ENCODE data around the gene THBS2.
"Not testable (repeated sequence)": the region's sequence is repeated elsewhere in the genome, so short reads cannot be mapped to it uniquely, and the experiment has no call there.

THBS2 gene

GRCh38 chr6:169271158-169271876, 17.7 kb upstream of the THBS2 start:
- H3K36me3 ChIP-seq (ENCODE audit: control insufficient read depth in 1 of 2, insufficient read depth in 2 of 2, low read length in 2 of 2), result no peaks in the 10 kb centered on the region
- peaks cover 0 to 2% of the 10 kb centered on the region in 2 donors for H3K9me3 ChIP-seq (ENCODE audit: control insufficient read depth in 1 of 2, low read length in 2 of 2)
- H3K27me3 ChIP-seq (ENCODE audit: low read depth, low read length), result no peaks in the 10 kb centered on the region
- no peak overlapping the region for H3K4me3 ChIP-seq (ENCODE audit: low read depth in 1 of 2, low read length in 2 of 2)
- H3K4me1 ChIP-seq (ENCODE audit: control insufficient read depth in 1 of 2, insufficient read depth in 2 of 2, low read length in 2 of 2), result no peaks in the 10 kb centered on the region
- no peak overlapping the region for H3K27ac ChIP-seq (ENCODE audit: low read length)

- H3K4me1 ChIP-seq (ENCODE audit: control insufficient read depth in 1 of 2, insufficient read depth in 2 of 2, low read length in 2 of 2); H3K27ac ChIP-seq (ENCODE audit: low read length); H3K27me3 ChIP-seq (ENCODE audit: low read depth, low read length); H3K36me3 ChIP-seq (ENCODE audit: control insufficient read depth in 1 of 2, insufficient read depth in 2 of 2, low read length in 2 of 2); H3K9me3 ChIP-seq (ENCODE audit: control insufficient read depth in 1 of 2, low read length in 2 of 2); H3K4me3 ChIP-seq (ENCODE audit: low read depth in 1 of 2, low read length in 2 of 2): not testable (repeated sequence)
These were observed 16.4 kb upstream of the THBS2 start for GRCh38 chr6:169270077-169270380.

- Histone ChIP-seq H3K36me3 (ENCODE audit: control insufficient read depth in 1 of 2, insufficient read depth in 2 of 2, low read length in 2 of 2) (no peaks in the 10 kb centered on the region), H3K4me1 (ENCODE audit: control insufficient read depth in 1 of 2, insufficient read depth in 2 of 2, low read length in 2 of 2) (no peaks in the 10 kb centered on the region), H3K27ac (ENCODE audit: low read length) (no peak overlapping the region), H3K4me3 (ENCODE audit: low read depth in 1 of 2, low read length in 2 of 2) (no peak overlapping the region), H3K9me3 (ENCODE audit: control insufficient read depth in 1 of 2, low read length in 2 of 2) (peaks cover 0 to 2% of the 10 kb centered on the region in 2 donors), H3K27me3 (ENCODE audit: low read depth, low read length) (no peaks in the 10 kb centered on the region)
These were observed 15.8 kb upstream of the THBS2 start for GRCh38 chr6:169269180-169270076.

- H3K4me1 ChIP-seq (ENCODE audit: control insufficient read depth in 1 of 2, insufficient read depth in 2 of 2, low read length in 2 of 2), result peaks cover 0 to 3% of the 10 kb centered on the region in 2 donors
- H3K4me3 ChIP-seq (ENCODE audit: low read depth in 1 of 2, low read length in 2 of 2), result no peak overlapping the region
- no peak overlapping the region for H3K27ac ChIP-seq (ENCODE audit: low read length)
- no peaks in the 10 kb centered on the region for H3K27me3 ChIP-seq (ENCODE audit: low read depth, low read length)
- peaks cover 0 to 2% of the 10 kb centered on the region in 2 donors for H3K9me3 ChIP-seq (ENCODE audit: control insufficient read depth in 1 of 2, low read length in 2 of 2)
- no peaks in the 10 kb centered on the region for H3K36me3 ChIP-seq (ENCODE audit: control insufficient read depth in 1 of 2, insufficient read depth in 2 of 2, low read length in 2 of 2)
These were observed 14.6 kb upstream of the THBS2 start for GRCh38 chr6:169268276-169268675.

- Histone ChIP-seq H3K36me3 (ENCODE audit: control insufficient read depth in 1 of 2, insufficient read depth in 2 of 2, low read length in 2 of 2) (no peaks in the 10 kb centered on the region), H3K27me3 (ENCODE audit: low read depth, low read length) (no peaks in the 10 kb centered on the region), H3K9me3 (ENCODE audit: control insufficient read depth in 1 of 2, low read length in 2 of 2) (peaks cover 0 to 2% of the 10 kb centered on the region in 2 donors), H3K4me1 (ENCODE audit: control insufficient read depth in 1 of 2, insufficient read depth in 2 of 2, low read length in 2 of 2) (peaks cover 0 to 4% of the 10 kb centered on the region in 2 donors), H3K27ac (ENCODE audit: low read length) (no peak overlapping the region), H3K4me3 (ENCODE audit: low read depth in 1 of 2, low read length in 2 of 2) (no peak overlapping the region)
These were observed 13.3 kb upstream of the THBS2 start for GRCh38 chr6:169266746-169267591.

- H3K27ac ChIP-seq (ENCODE audit: low read length), result no peak overlapping the region
These were observed 12.6 kb upstream of the THBS2 start for GRCh38 chr6:169266261-169266660.

GRCh38 chr6:169265486-169266131, 12.0 kb upstream of the THBS2 start:
- Histone ChIP-seq H3K4me3 (ENCODE audit: low read depth in 1 of 2, low read length in 2 of 2) (no peak overlapping the region), H3K27ac (ENCODE audit: low read length) (no peak overlapping the region), H3K9me3 (ENCODE audit: control insufficient read depth in 1 of 2, low read length in 2 of 2) (peaks cover 0 to 2% of the 10 kb centered on the region in 2 donors), H3K27me3 (ENCODE audit: low read depth, low read length) (no peaks in the 10 kb centered on the region), H3K4me1 (ENCODE audit: control insufficient read depth in 1 of 2, insufficient read depth in 2 of 2, low read length in 2 of 2) (peaks cover 0 to 4% of the 10 kb centered on the region in 2 donors), H3K36me3 (ENCODE audit: control insufficient read depth in 1 of 2, insufficient read depth in 2 of 2, low read length in 2 of 2) (no peaks in the 10 kb centered on the region)

More at GRCh38 chr6:169266261-169266660, 12.6 kb upstream of the THBS2 start:
- no peaks in the 10 kb centered on the region for H3K36me3 ChIP-seq (ENCODE audit: control insufficient read depth in 1 of 2, insufficient read depth in 2 of 2, low read length in 2 of 2)
- H3K27me3 ChIP-seq (ENCODE audit: low read depth, low read length), result no peaks in the 10 kb centered on the region
- H3K9me3 ChIP-seq (ENCODE audit: control insufficient read depth in 1 of 2, low read length in 2 of 2), result peaks cover 0 to 2% of the 10 kb centered on the region in 2 donors
- H3K4me1 ChIP-seq (ENCODE audit: control insufficient read depth in 1 of 2, insufficient read depth in 2 of 2, low read length in 2 of 2), result peaks cover 0 to 4% of the 10 kb centered on the region in 2 donors
- H3K4me3 ChIP-seq (ENCODE audit: low read depth in 1 of 2, low read length in 2 of 2), result no peak overlapping the region

GRCh38 chr6:169263836-169264608, 10.4 kb upstream of the THBS2 start:
- H3K27me3 ChIP-seq (ENCODE audit: low read depth, low read length), result no peaks in the 10 kb centered on the region
- H3K4me1 ChIP-seq (ENCODE audit: control insufficient read depth in 1 of 2, insufficient read depth in 2 of 2, low read length in 2 of 2), result peaks cover 0 to 4% of the 10 kb centered on the region in 2 donors
- H3K4me3 ChIP-seq (ENCODE audit: low read depth in 1 of 2, low read length in 2 of 2), result no peak overlapping the region
- H3K27ac ChIP-seq (ENCODE audit: low read length), result no peak overlapping the region
- peaks cover 0 to 2% of the 10 kb centered on the region in 2 donors for H3K9me3 ChIP-seq (ENCODE audit: control insufficient read depth in 1 of 2, low read length in 2 of 2)
- no peaks in the 10 kb centered on the region for H3K36me3 ChIP-seq (ENCODE audit: control insufficient read depth in 1 of 2, insufficient read depth in 2 of 2, low read length in 2 of 2)

GRCh38 chr6:169263374-169263773, 9.7 kb upstream of the THBS2 start:
- Histone ChIP-seq H3K9me3 (ENCODE audit: control insufficient read depth in 1 of 2, low read length in 2 of 2) (peaks cover 0 to 2% of the 10 kb centered on the region in 2 donors), H3K4me3 (ENCODE audit: low read depth in 1 of 2, low read length in 2 of 2) (no peak overlapping the region), H3K27me3 (ENCODE audit: low read depth, low read length) (no peaks in the 10 kb centered on the region)

GRCh38 chr6:169262602-169263001, 9.0 kb upstream of the THBS2 start:
- not testable (repeated sequence) for H3K9me3 ChIP-seq (ENCODE audit: control insufficient read depth in 1 of 2, low read length in 2 of 2); H3K36me3 ChIP-seq (ENCODE audit: control insufficient read depth in 1 of 2, insufficient read depth in 2 of 2, low read length in 2 of 2); H3K4me1 ChIP-seq (ENCODE audit: control insufficient read depth in 1 of 2, insufficient read depth in 2 of 2, low read length in 2 of 2); H3K27me3 ChIP-seq (ENCODE audit: low read depth, low read length); H3K4me3 ChIP-seq (ENCODE audit: low read depth in 1 of 2, low read length in 2 of 2); H3K27ac ChIP-seq (ENCODE audit: low read length)

More at GRCh38 chr6:169263374-169263773, 9.7 kb upstream of the THBS2 start:
- Histone ChIP-seq H3K27ac (ENCODE audit: low read length) (no peak overlapping the region), H3K4me1 (ENCODE audit: control insufficient read depth in 1 of 2, insufficient read depth in 2 of 2, low read length in 2 of 2) (peaks cover 0 to 4% of the 10 kb centered on the region in 2 donors), H3K36me3 (ENCODE audit: control insufficient read depth in 1 of 2, insufficient read depth in 2 of 2, low read length in 2 of 2) (no peaks in the 10 kb centered on the region)

Measured in muscle layer of duodenum (tissue), 2 donors.